T-helper 1 cell (primary cell): ENCODE data around the gene SPATA6L.

Source experiments
- DNase-seq, 5 donors: peaks; one replicate each; pipeline ENCODE4 v3.0.0-alpha.2; 2012 to 2020

Gene SPATA6L

DNA sequence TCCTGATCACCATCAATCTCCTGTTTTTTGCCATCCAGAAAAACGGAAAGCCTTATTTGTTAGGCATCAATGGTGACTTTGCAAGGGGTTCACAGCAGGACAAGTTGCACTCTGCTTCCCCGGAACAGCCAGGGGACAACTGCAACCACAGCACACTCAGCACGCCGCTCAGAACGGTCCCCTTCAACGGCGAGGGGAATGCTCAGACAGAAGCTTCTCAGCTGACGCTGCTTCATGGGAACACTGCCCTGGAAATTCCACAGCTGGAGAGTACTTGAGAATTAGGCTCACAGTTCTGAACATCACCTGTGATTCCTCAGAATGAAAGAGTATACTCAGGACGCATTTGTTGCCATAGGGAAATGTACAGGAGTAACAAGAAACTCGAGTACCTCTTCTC, 44.3 kb downstream of the SPATA6L start:
- no peak for DNase-seq

DNA sequence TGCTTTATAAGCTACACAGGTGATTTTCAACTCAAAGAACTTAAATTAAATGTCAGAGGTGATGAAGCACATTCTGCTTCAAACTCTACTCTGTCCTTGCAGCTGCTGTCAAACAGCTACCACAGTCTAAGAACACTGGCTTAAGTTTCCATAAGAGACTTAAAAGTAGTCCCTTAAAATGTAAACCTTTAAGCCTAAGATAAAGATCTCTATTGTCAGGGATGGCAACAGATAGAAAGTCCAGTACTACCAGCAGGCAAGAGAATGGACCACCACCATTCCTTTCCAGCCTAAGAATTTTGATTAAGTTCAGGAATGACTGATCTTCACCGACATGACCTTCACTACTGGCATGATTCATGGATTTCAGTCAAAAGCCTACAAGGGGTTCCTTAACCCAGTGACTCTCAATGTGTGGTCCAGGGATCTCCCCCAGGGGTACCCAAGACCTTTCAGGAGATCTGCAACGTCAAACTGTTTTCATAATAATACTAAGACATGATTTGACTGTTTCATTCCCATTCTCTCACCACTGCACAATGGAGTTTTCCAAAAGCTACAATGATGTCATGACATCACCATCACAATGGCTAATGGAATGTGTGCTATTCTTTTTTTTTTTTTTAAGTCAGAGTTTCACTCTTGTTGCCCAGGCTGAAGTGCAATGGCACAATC, 45.3 kb downstream of the SPATA6L start:
- DNase-seq = no peak

- peak in 1 of 5 donors; percentile 66 for DNase-seq
Observed at GRCh38 chr9:4620057-4620765, 46.1 kb downstream of the SPATA6L start.

DNA sequence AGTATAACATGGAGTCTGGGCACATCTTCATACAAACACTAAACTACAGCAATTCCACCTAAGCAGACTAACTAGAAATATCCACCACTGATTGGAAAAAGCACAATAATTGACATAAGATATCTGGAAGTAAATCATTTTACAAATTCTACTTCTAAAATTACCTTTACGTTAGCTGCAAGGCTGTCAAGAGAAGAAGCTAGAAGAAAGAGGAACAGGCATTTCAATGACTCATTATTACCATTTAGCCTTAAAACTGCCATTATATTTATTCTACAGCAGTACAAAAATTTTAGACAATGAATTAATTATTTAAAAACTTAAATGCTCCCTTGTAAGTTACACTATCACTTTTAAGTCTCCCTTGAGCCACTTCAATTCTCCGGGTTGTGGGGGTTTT, 47.6 kb downstream of the SPATA6L start:
- no peak for DNase-seq

DNA sequence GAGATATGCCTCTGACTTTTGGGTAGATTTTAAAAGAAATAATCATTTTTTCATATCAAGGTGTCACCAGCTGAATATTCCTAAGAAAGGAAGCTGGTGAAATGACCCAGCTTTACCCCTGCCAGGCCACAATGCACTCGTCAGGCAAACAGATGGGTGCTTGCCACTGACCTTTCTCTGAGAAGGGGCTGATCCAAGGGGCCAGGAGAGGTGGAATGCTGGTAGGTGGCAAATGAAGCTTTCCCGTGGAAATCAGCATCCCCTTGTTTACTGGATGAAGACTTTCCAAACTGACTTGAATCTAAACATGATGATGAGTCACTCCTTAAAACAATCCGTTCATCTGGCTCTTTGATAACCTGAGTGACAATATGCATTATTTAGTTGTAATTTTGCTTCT, 48.5 kb downstream of the SPATA6L start:
- DNase-seq = no peak

DNA sequence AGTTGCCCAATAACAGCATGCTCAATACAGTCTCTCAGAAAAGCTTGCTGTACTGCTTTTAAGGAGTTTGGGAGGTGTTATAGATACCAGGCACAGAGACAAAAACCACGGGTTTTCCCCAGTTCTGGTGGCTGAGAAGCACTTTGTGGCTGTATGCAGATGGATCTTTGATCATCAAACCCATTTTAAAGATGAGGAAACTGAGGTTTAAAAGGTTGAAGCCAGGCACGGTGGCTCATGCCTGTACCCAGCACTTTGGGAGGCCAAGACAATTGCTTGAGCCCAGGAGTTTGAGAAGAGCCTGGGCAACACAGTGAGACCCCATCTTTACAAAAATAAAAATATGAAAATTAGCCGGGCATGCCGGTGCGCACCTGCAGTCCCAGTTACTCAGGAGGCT, 50.5 kb downstream of the SPATA6L start:
- DNase-seq = no peak

- no peak for DNase-seq
Observed at GRCh38 chr9:4615251-4615650, 51.0 kb downstream of the SPATA6L start.

DNA sequence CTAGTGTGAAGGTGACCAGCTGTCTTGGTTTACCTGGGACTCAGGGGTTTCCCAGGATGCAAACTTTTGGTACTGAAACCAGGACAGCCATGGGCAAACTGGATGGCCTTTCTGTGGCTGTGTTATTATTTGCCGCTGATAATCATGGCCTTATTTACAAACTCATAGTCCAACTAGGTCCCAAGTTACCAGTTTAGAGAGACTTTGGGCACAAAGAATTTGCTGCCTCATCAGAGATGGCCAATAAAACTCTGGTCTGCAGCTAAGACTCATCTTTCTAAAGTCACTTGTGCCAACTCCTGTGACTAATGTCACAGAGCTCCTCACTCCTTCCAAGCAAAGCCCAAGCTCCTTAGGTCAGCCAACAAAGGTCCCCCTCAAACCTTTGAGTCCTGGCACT, 51.7 kb downstream of the SPATA6L start:
- DNase-seq = no peak

DNA sequence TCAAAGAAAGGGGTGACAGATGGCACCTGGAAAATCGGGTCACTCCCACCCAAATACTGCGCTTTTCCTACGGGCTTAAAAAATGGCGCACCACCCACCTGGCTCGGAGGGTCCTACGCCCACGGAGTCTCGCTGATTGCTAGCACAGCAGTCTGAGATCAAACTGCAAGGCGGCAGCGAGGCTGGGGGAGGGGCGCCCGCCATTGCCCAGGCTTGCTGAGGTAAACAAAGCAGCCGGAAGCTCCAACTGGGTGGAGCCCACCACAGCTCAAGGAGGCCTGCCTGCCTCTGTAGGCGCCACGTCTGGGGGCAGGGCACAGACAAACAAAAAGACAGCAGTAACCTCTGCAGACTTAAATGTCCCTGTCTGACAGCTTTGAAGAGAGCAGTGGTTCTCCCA, 60.2 kb downstream of the SPATA6L start:
- DNase-seq = peak in 3 of 5 donors; percentile 8 to 27 (median 17)

- peak in 4 of 5 donors; percentile 27 to 78 (median 54) for DNase-seq
Observed at GRCh38 chr9:4604678-4605095, 61.6 kb downstream of the SPATA6L start.

DNA sequence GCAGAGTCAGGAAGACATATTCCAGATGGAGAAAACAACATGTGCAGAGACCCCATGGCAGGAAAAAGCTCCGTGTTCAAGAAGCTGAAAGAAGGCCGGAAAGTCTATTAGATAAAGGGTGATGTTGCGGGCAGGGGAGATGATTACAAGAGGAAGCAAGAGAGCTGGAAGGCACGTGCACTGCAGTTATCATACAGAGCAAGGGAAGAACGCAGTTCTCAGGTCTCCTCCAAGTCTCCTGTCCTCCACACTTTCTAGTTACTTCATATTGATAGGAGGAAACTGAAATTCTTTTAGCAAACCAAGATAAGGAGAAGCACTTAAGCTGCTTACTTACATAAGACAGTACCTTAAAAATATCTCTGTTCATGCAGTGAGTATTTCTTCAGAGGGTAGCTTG, 62.5 kb downstream of the SPATA6L start:
- DNase-seq = no peak

DNA sequence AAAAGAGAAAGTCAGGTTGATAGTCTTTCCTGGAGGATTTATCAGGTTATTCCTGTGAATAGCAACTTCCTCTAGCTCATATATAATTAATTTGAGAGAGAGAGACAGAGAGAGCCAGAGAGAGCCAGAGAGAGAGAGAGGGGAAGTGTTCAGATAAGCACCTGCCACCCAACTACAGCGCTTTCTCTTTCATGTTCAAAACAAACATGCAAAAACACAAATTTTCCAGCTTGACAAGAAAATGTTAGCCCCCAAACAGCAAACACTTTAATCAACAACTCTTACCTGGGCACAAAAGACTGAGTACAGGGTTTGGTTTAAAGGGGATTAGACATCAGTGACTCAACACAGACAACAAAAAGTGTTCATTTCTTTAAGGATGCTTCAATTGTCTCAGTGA, 65.9 kb downstream of the SPATA6L start:
- DNase-seq = peak in 1 of 5 donors; percentile 20

- peak in 4 of 5 donors; percentile 20 to 78 (median 34) for DNase-seq
Observed at GRCh38 chr9:4596165-4596922, 69.9 kb downstream of the SPATA6L start.

- no peak for DNase-seq
Observed at GRCh38 chr9:4594994-4595393, 71.3 kb downstream of the SPATA6L start.

DNA sequence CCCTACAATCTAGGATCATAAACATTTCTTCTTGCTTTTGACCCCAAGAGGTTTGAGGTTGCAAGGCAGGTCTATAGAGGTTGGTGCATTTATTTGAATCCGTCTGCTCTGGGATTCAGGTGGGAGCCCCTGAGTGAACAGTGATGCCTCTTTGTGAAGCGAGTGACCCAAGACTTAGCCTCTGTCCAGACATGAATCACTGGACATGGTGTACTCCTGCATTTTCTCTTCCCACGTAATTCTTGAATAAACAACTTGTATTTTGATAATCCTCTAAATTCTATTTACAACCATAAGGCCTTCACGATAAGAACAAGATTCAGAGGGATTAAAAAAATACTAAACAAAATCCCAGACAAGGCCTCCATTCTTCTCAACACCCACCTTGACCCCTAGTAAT, 71.7 kb downstream of the SPATA6L start:
- no peak for DNase-seq

- no peak for DNase-seq
Observed at GRCh38 chr9:4592886-4593285, 73.4 kb downstream of the SPATA6L start.

- DNase-seq = no peak
Observed at GRCh38 chr9:4592295-4592694, 74.0 kb downstream of the SPATA6L start.

- DNase-seq = no peak
Observed at GRCh38 chr9:4591123-4591500, 75.2 kb downstream of the SPATA6L start.

GRCh38 chr9:4590430-4591122, 75.7 kb downstream of the SPATA6L start:
- DNase-seq = no peak

DNA sequence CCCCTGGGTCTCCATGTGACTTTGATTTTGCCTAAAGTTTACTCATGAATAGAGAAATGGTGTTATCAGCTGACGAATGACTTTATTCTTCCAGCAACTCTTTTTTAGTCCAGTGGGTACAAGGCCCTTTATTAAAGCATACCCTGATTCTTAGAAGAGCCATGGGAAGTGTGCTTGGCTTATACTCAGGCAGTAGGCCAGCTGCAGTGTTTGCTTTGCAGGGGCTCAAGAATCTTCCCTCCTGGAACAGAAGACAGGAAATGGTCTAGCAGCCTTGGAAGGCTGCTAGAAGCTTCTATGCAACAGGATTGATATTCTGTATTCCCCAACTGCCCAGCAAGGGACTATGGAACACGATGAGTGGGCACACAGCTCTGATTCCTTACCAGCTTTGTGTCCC, 77.6 kb downstream of the SPATA6L start:
- DNase-seq = no peak

DNA sequence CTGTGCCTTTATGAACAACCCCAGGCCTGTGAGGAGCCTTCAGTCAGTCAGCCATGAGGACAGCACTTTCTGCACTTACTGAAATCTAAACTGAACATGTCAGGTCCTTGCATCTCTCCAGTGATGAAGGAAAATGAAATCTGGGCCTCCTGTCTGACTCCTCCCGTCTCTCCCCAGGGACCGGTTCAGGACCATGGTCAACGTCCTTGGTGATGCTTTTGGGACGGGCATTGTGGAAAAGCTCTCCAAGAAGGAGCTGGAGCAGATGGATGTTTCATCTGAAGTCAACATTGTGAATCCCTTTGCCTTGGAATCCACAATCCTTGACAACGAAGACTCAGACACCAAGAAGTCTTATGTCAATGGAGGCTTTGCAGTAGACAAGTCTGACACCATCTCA, 81.1 kb downstream of the SPATA6L start:
- no peak for DNase-seq

DNA sequence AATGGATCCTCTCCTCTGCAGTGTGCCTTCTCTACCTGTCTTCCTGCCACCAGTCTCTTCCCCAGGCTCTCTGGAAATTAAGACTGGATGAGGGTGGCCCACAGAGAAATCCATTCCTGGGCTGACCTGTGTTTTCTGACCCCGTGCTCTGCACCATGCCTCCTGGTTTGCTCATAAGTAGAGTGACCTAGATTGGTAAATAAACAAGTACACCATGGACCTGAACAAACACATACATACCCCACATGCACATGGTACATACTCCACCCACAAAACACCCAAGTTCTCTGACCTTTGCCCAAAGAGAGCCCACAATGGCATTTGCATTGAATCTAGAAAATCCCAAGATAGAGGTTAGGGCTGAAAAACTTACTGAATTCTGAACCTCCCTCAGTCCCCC, 81.6 kb downstream of the SPATA6L start:
- DNase-seq = no peak

DNA sequence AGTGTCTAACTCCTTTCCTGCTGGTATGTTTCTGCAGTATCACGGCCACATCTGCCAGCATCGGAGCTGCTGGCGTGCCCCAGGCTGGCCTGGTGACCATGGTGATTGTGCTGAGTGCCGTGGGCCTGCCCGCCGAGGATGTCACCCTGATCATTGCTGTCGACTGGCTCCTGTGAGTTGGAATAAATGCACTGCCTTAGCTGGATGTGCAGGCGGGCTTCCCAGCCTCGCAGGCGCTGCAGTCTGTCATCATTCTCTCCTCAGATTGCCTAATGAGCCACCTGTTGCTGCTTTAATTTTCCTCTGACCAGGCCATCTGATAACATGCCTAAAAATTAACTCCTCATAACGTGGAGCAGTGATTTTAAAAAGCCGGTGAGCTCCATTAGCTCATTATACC, 83.3 kb downstream of the SPATA6L start:
- DNase-seq = no peak
